HL-60 (cell line): ENCODE data around the gene CCNI2.

Experiments used
- CTCF ChIP-seq: IDR thresholded peaks from one replicate; pipeline ENCODE4 v1.5.1; 2011; ENCODE audit warnings: low read length, control low read depth, inconsistent platforms; ENCODE audit not compliant: insufficient read depth
- GABPA ChIP-seq: IDR thresholded peaks from 2 replicates; pipeline ENCODE4 v1.6.1; 2012; ENCODE audit warnings: low read depth
- POLR2AphosphoS5 ChIP-seq: IDR thresholded peaks from 2 replicates; pipeline ENCODE4 v1.6.1; 2012; ENCODE audit warnings: low read depth
- TF ChIP-seq, protein P1 (sequence below): IDR thresholded peaks from 2 replicates; pipeline ENCODE4 v1.6.1; 2012; ENCODE audit warnings: low read depth; ENCODE audit not compliant: insufficient replicate concordance

GRCh38 chr5:132767150-132767549, 19.9 kb downstream of the CCNI2 start:
- TF ChIP-seq GABPA (no peak), CTCF (no peak), POLR2AphosphoS5 (no peak)
- TF ChIP-seq, protein P1, sequence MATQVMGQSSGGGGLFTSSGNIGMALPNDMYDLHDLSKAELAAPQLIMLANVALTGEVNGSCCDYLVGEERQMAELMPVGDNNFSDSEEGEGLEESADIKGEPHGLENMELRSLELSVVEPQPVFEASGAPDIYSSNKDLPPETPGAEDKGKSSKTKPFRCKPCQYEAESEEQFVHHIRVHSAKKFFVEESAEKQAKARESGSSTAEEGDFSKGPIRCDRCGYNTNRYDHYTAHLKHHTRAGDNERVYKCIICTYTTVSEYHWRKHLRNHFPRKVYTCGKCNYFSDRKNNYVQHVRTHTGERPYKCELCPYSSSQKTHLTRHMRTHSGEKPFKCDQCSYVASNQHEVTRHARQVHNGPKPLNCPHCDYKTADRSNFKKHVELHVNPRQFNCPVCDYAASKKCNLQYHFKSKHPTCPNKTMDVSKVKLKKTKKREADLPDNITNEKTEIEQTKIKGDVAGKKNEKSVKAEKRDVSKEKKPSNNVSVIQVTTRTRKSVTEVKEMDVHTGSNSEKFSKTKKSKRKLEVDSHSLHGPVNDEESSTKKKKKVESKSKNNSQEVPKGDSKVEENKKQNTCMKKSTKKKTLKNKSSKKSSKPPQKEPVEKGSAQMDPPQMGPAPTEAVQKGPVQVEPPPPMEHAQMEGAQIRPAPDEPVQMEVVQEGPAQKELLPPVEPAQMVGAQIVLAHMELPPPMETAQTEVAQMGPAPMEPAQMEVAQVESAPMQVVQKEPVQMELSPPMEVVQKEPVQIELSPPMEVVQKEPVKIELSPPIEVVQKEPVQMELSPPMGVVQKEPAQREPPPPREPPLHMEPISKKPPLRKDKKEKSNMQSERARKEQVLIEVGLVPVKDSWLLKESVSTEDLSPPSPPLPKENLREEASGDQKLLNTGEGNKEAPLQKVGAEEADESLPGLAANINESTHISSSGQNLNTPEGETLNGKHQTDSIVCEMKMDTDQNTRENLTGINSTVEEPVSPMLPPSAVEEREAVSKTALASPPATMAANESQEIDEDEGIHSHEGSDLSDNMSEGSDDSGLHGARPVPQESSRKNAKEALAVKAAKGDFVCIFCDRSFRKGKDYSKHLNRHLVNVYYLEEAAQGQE: no peak
